ENCODE data around the gene MON1B. TPM values are rescaled to one million over a fixed set of nuclear protein-coding genes. Genes with fewer than 3 reads are reported as not detected.

Gene MON1B
- total and polyA plus RNA-seq, 10 of the 15 experiments (the other 5 are each of a cell fraction or from before 2014, with no cell fraction given) = 5.7 to 64.5 (median 21.7) TPM

- Histone ChIP-seq H3K4me3 (no peak overlapping the region), H3K27me3 (replicated peaks in 1 of 2; ENCODE audit: control insufficient read depth in 2 of 2, insufficient read depth in 2 of 2, low read length in 1 of 2) (no peaks in the 10 kb centered on the region), H3K27ac (ENCODE audit: control insufficient read depth, insufficient read depth) (no peak overlapping the region), H3K4me1 (ENCODE audit: control insufficient read depth, insufficient read depth, low read length) (no peaks in the 10 kb centered on the region), H3K4me2 (ENCODE audit: control insufficient read depth, insufficient read depth) (no peak overlapping the region), H3K9ac (ENCODE audit: control insufficient read depth, insufficient read depth, low read length) (no peak overlapping the region), H3K79me2 (ENCODE audit: control insufficient read depth, insufficient read depth, low read length) (no peaks in the 10 kb centered on the region), H3K36me3 (ENCODE audit: control insufficient read depth in 2 of 2, insufficient read depth in 2 of 2, low read length in 1 of 2) (no peaks in the 10 kb centered on the region), H4K20me1 (ENCODE audit: control insufficient read depth, insufficient read depth) (no peaks in the 10 kb centered on the region), H3K9me3 (replicated peaks; ENCODE audit: control insufficient read depth, insufficient read depth, low read length) (no peaks in the 10 kb centered on the region), H2AFZ (ENCODE audit: control insufficient read depth, low read depth, low read length) (no peak overlapping the region)
- ChIA-PET CTCF (interaction anchor here (1.0 to 1.3 kb wide), 3 partner anchors 8 to 361 kb away, joined by 3 to 4 read pairs (median 3); no protein-coding TSS in a partner anchor), RAD21 (ENCODE audit: unreplicated experiment) (no interaction called here), POLR2A (no interaction called here), SMC1A (ENCODE audit: uncharacterized antibody, unreplicated experiment) (no interaction called here)
- in situ Hi-C loops (cut with MboI) (no loop called here), intact Hi-C loops (cut with micrococcal nuclease; ENCODE audit: unreplicated experiment) (no loop called here)
- ATAC-seq (no peak), FAIRE-seq (no peak), DNase-seq (ENCODE audit: low read depth, low spot score) (no peak)
- BruUV-seq (replicated peaks) = no TSS peak
- TF ChIP-seq RAD21 (IDR thresholded peaks at IDR 0.05; ENCODE audit: insufficient read depth, low read depth, low read length) = 0 out of 2 replicates have a peak, but pooled peaks have one; percentile 8
- TF ChIP-seq, protein P1, sequence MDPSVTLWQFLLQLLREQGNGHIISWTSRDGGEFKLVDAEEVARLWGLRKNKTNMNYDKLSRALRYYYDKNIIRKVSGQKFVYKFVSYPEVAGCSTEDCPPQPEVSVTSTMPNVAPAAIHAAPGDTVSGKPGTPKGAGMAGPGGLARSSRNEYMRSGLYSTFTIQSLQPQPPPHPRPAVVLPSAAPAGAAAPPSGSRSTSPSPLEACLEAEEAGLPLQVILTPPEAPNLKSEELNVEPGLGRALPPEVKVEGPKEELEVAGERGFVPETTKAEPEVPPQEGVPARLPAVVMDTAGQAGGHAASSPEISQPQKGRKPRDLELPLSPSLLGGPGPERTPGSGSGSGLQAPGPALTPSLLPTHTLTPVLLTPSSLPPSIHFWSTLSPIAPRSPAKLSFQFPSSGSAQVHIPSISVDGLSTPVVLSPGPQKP (IDR thresholded peaks at IDR 0.05; ENCODE audit: low read depth, low read length) = no peak
- TF ChIP-seq, protein P2, sequence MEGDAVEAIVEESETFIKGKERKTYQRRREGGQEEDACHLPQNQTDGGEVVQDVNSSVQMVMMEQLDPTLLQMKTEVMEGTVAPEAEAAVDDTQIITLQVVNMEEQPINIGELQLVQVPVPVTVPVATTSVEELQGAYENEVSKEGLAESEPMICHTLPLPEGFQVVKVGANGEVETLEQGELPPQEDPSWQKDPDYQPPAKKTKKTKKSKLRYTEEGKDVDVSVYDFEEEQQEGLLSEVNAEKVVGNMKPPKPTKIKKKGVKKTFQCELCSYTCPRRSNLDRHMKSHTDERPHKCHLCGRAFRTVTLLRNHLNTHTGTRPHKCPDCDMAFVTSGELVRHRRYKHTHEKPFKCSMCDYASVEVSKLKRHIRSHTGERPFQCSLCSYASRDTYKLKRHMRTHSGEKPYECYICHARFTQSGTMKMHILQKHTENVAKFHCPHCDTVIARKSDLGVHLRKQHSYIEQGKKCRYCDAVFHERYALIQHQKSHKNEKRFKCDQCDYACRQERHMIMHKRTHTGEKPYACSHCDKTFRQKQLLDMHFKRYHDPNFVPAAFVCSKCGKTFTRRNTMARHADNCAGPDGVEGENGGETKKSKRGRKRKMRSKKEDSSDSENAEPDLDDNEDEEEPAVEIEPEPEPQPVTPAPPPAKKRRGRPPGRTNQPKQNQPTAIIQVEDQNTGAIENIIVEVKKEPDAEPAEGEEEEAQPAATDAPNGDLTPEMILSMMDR (IDR thresholded peaks at IDR 0.05 in 2 of 3, conservative IDR thresholded peaks at IDR 0.05 in 1 of 3; ENCODE audit: control insufficient read depth in 2 of 3, extremely low read depth in 1 of 3, insufficient read depth in 1 of 3, low read depth in 3 of 3, low read length in 3 of 3) = peak in 2 of 3 experiments; percentile 37 to 61; a peak in 3 of 6 replicates
- WGBS (ENCODE audit: insufficient coverage, insufficient replicate concordance, low lambda C conversion rate, missing lambda C conversion rate) = 42% methylated on average over 10 of the region's 10 CpGs
Observed at GRCh38 chr16:77223184-77223583, 32.2 kb downstream of the MON1B start.

GRCh38 chr16:77225182-77225581 is 34.2 kb downstream of the MON1B start:
- H2AFZ ChIP-seq (ENCODE audit: control insufficient read depth, low read depth, low read length) = no peak overlapping the region
- H3K27me3 ChIP-seq (replicated peaks in 1 of 2; ENCODE audit: control insufficient read depth in 2 of 2, insufficient read depth in 2 of 2, low read length in 1 of 2) = no peaks in the 10 kb centered on the region
- H3K4me3 ChIP-seq = no peak overlapping the region
- ChIA-PET SMC1A (ENCODE audit: uncharacterized antibody, unreplicated experiment) (no interaction called here), POLR2A (no interaction called here), CTCF (no interaction called here), RAD21 (ENCODE audit: unreplicated experiment) (no interaction called here)
- BruUV-seq (replicated peaks) = no TSS peak
- no peaks in the 10 kb centered on the region for H3K79me2 ChIP-seq (ENCODE audit: control insufficient read depth, insufficient read depth, low read length)
- 65% methylated on average over 3 of the region's 3 CpGs for WGBS (ENCODE audit: insufficient coverage, insufficient replicate concordance, low lambda C conversion rate, missing lambda C conversion rate)
- in situ Hi-C loops (cut with MboI) (no loop called here), intact Hi-C loops (cut with micrococcal nuclease; ENCODE audit: unreplicated experiment) (no loop called here)
- no peaks in the 10 kb centered on the region for H3K36me3 ChIP-seq (ENCODE audit: control insufficient read depth in 2 of 2, insufficient read depth in 2 of 2, low read length in 1 of 2)
- ATAC-seq (no peak), DNase-seq (ENCODE audit: low read depth, low spot score) (no peak), FAIRE-seq (no peak)
- no peak overlapping the region for H3K9ac ChIP-seq (ENCODE audit: control insufficient read depth, insufficient read depth, low read length)
- no peak overlapping the region for H3K4me2 ChIP-seq (ENCODE audit: control insufficient read depth, insufficient read depth)
- no peak overlapping the region for H3K27ac ChIP-seq (ENCODE audit: control insufficient read depth, insufficient read depth)
- no peaks in the 10 kb centered on the region for H4K20me1 ChIP-seq (ENCODE audit: control insufficient read depth, insufficient read depth)
- H3K4me1 ChIP-seq (ENCODE audit: control insufficient read depth, insufficient read depth, low read length) = no peaks in the 10 kb centered on the region
- no peaks in the 10 kb centered on the region for H3K9me3 ChIP-seq (replicated peaks; ENCODE audit: control insufficient read depth, insufficient read depth, low read length)
- TF ChIP-seq ATF2 (IDR thresholded peaks at IDR 0.05; ENCODE audit: low read length) (no peak), PKNOX1 (IDR thresholded peaks at IDR 0.05) (0 out of 2 replicates have a peak, but pooled peaks have one; percentile 13)
- TF ChIP-seq, protein P3, sequence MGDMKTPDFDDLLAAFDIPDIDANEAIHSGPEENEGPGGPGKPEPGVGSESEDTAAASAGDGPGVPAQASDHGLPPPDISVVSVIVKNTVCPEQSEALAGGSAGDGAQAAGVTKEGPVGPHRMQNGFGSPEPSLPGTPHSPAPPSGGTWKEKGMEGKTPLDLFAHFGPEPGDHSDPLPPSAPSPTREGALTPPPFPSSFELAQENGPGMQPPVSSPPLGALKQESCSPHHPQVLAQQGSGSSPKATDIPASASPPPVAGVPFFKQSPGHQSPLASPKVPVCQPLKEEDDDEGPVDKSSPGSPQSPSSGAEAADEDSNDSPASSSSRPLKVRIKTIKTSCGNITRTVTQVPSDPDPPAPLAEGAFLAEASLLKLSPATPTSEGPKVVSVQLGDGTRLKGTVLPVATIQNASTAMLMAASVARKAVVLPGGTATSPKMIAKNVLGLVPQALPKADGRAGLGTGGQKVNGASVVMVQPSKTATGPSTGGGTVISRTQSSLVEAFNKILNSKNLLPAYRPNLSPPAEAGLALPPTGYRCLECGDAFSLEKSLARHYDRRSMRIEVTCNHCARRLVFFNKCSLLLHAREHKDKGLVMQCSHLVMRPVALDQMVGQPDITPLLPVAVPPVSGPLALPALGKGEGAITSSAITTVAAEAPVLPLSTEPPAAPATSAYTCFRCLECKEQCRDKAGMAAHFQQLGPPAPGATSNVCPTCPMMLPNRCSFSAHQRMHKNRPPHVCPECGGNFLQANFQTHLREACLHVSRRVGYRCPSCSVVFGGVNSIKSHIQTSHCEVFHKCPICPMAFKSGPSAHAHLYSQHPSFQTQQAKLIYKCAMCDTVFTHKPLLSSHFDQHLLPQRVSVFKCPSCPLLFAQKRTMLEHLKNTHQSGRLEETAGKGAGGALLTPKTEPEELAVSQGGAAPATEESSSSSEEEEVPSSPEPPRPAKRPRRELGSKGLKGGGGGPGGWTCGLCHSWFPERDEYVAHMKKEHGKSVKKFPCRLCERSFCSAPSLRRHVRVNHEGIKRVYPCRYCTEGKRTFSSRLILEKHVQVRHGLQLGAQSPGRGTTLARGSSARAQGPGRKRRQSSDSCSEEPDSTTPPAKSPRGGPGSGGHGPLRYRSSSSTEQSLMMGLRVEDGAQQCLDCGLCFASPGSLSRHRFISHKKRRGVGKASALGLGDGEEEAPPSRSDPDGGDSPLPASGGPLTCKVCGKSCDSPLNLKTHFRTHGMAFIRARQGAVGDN (IDR thresholded peaks at IDR 0.05) = no peak

Data from GM12878 (cell line).